HEK293T (cell line): ENCODE results near the gene FAM236A.
"Not testable (repeated sequence)": the region's sequence is repeated elsewhere in the genome, so short reads cannot be mapped to it uniquely, and the experiment has no call there.

Source experiments
- ARNT ChIP-seq: fragments of 450-650 bp; IDR thresholded peaks from 2 replicates; pipeline ENCODE4 v1.6.1; 2017; ENCODE audit warnings: mild to moderate bottlenecking
- BHLHE40 ChIP-seq: fragments of 450-650 bp; IDR thresholded peaks from 2 replicates; pipeline ENCODE4 v1.6.1; 2016; ENCODE audit warnings: mild to moderate bottlenecking, moderate library complexity, borderline replicate concordance
- ELF4 ChIP-seq: fragments of 450-650 bp; IDR thresholded peaks from 2 replicates; pipeline ENCODE4 v1.6.1; 2017; ENCODE audit warnings: antibody characterized with exemption
- FOXA1 ChIP-seq: fragments of 450-650 bp; IDR thresholded peaks from 2 replicates; pipeline ENCODE4 v1.6.1; 2016; ENCODE audit warnings: mild to moderate bottlenecking
- FOXK2 ChIP-seq: fragments of 450-650 bp; IDR thresholded peaks from 2 replicates; pipeline ENCODE4 v1.6.1; 2016; ENCODE audit warnings: mild to moderate bottlenecking
- FOXM1 ChIP-seq: fragments of 450-650 bp; IDR thresholded peaks from 2 replicates; pipeline ENCODE4 v1.6.1; 2017; ENCODE audit warnings: mild to moderate bottlenecking, borderline replicate concordance
- HDGF ChIP-seq: fragments of 450-650 bp; IDR thresholded peaks from 2 replicates; pipeline ENCODE4 v1.6.1; 2017; ENCODE audit warnings: antibody characterized with exemption, borderline replicate concordance
- LEF1 ChIP-seq: fragments of 450-650 bp; IDR thresholded peaks from 2 replicates; pipeline ENCODE4 v1.6.1; 2017; ENCODE audit warnings: mild to moderate bottlenecking, borderline replicate concordance
- NFRKB ChIP-seq: fragments of 450-650 bp; IDR thresholded peaks from 2 replicates; pipeline ENCODE4 v1.6.1; 2016; ENCODE audit warnings: mild to moderate bottlenecking, moderate library complexity
- SP1 ChIP-seq: fragments of 450-650 bp; IDR thresholded peaks from 2 replicates; pipeline ENCODE4 v1.6.1; 2017
- SUZ12 ChIP-seq: fragments of 450-650 bp; IDR thresholded peaks from 2 replicates; pipeline ENCODE4 v1.6.1; 2016; ENCODE audit warnings: mild to moderate bottlenecking
- TARDBP ChIP-seq: fragments of 450-650 bp; IDR thresholded peaks from 2 replicates; pipeline ENCODE4 v1.6.1; 2016
- ZNF384 ChIP-seq: fragments of 450-650 bp; IDR thresholded peaks from 2 replicates; pipeline ENCODE4 v1.6.1; 2016
- TF ChIP-seq, protein P1 (sequence below): fragments of 450-650 bp; IDR thresholded peaks from 2 replicates; pipeline ENCODE4 v1.6.1; 2016

DNA sequence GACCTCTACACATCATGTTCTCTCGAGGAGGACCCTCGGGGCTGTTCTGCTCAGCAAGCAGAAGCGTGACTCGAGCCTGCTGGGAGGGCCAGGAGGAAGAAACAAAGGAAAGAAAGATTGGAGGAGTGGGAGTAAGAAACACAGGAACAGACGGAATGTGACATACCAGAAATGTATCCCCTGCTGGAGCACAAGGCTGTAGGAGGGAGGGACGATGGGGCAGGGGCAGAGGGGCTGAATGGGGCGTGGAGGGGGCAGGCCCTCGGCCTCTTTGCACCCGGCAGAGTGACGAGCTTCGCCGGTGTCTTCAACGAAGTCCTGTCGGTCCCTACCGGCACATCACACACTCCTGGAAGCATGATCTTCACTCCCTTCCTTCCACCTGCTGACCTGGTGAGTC is at the start of gene FAM236A:
- not testable (repeated sequence) for TF ChIP-seq TARDBP, ELF4, ZNF384, FOXM1, SUZ12, SP1, BHLHE40, ARNT, FOXA1, HDGF, FOXK2, LEF1, NFRKB
- TF ChIP-seq, protein P1, sequence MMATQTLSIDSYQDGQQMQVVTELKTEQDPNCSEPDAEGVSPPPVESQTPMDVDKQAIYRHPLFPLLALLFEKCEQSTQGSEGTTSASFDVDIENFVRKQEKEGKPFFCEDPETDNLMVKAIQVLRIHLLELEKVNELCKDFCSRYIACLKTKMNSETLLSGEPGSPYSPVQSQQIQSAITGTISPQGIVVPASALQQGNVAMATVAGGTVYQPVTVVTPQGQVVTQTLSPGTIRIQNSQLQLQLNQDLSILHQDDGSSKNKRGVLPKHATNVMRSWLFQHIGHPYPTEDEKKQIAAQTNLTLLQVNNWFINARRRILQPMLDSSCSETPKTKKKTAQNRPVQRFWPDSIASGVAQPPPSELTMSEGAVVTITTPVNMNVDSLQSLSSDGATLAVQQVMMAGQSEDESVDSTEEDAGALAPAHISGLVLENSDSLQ: not testable (repeated sequence)
